DND-41 (cell line): ENCODE results near the gene IKBKG.
"Not testable (repeated sequence)": the region's sequence is repeated elsewhere in the genome, so short reads cannot be mapped to it uniquely, and the experiment has no call there.

Experiments
- ATAC-seq: fragments of 200-7000 bp; cut with Tn5 transposase; 3 replicates; pipeline ENCODE4 v1.9.1; 2021; ENCODE audit warnings: low read depth; ENCODE audit not compliant: insufficient read depth
- DNase-seq: peaks from one replicate; pipeline ENCODE4 v3.0.0-alpha.2; 2020
- H2AFZ ChIP-seq: 2 replicates; pipeline ENCODE4 v1.6.0; 2012; ENCODE audit warnings: low read depth, low read length
- H3K27ac ChIP-seq: 2 replicates; pipeline ENCODE4 v1.5.1; 2012; ENCODE audit warnings: low read length, inconsistent platforms
- H3K27me3 ChIP-seq: fragments of 200-600 bp; sonication (generic); 2 replicates; pipeline ENCODE4 v1.6.0; 2012; ENCODE audit warnings: low read length, mild to moderate bottlenecking, inconsistent platforms; ENCODE audit not compliant: insufficient read depth, poor library complexity
- H3K36me3 ChIP-seq: 2 replicates; pipeline ENCODE4 v1.5.1; 2012; ENCODE audit warnings: low read length, inconsistent platforms; ENCODE audit not compliant: insufficient read depth
- H3K4me1 ChIP-seq: 2 replicates; pipeline ENCODE4 v1.5.1; 2012; ENCODE audit warnings: mild to moderate bottlenecking, low read length; ENCODE audit not compliant: insufficient read depth
- H3K4me2 ChIP-seq: 2 replicates; pipeline ENCODE4 v1.6.0; 2012; ENCODE audit warnings: mild to moderate bottlenecking, moderate library complexity, low read length, inconsistent platforms; ENCODE audit not compliant: insufficient read depth
- H3K4me3 ChIP-seq, 2 experiments: fragments of 200-600 bp in 1 of 2; shearing (Covaris generic) in 1 of 2; 2 replicates each; pipeline ENCODE4 v1.5.1; 2012 to 2016; ENCODE audit warnings: inconsistent platforms in 2 of 2, low read length in 2 of 2, mild to moderate bottlenecking in 2 of 2, low read depth in 1 of 2, moderate library complexity in 1 of 2
- H3K79me2 ChIP-seq: 2 replicates; pipeline ENCODE4 v1.6.0; 2012; ENCODE audit warnings: low read length, inconsistent platforms; ENCODE audit not compliant: insufficient read depth
- H3K9ac ChIP-seq: 2 replicates; pipeline ENCODE4 v1.6.0; 2012; ENCODE audit warnings: low read depth, mild to moderate bottlenecking, inconsistent platforms, low read length, moderate library complexity
- H3K9me3 ChIP-seq: 2 replicates; pipeline ENCODE4 v1.5.1; 2012; ENCODE audit warnings: low read length, moderate library complexity, mild to moderate bottlenecking, inconsistent platforms; ENCODE audit not compliant: insufficient read depth, severe bottlenecking
- H4K20me1 ChIP-seq: 2 replicates; pipeline ENCODE4 v1.6.0; 2012; ENCODE audit warnings: low read length; ENCODE audit not compliant: insufficient read depth

The IKBKG gene

GRCh38 chrX:154562295-154562694 lies 14.9 kb downstream of the IKBKG start:
- not testable (repeated sequence) for H4K20me1 ChIP-seq, H3K27me3 ChIP-seq, DNase-seq, H3K79me2 ChIP-seq, ATAC-seq, H3K36me3 ChIP-seq, H2AFZ ChIP-seq, H3K9me3 ChIP-seq, H3K4me1 ChIP-seq, H3K27ac ChIP-seq, H3K4me2 ChIP-seq, H3K9ac ChIP-seq, H3K4me3 ChIP-seq

- H3K9me3 ChIP-seq, DNase-seq, H3K9ac ChIP-seq, H3K79me2 ChIP-seq, H3K36me3 ChIP-seq, H3K4me2 ChIP-seq, H3K4me3 ChIP-seq, H3K27me3 ChIP-seq, H4K20me1 ChIP-seq, H3K27ac ChIP-seq, H2AFZ ChIP-seq, ATAC-seq, H3K4me1 ChIP-seq: not testable (repeated sequence)
These were observed 22.9 kb downstream of the IKBKG start for GRCh38 chrX:154570361-154570760.

GRCh38 chrX:154573061-154573460 lies 25.6 kb downstream of the IKBKG start:
- not testable (repeated sequence) for ATAC-seq, H3K4me2 ChIP-seq

DNA sequence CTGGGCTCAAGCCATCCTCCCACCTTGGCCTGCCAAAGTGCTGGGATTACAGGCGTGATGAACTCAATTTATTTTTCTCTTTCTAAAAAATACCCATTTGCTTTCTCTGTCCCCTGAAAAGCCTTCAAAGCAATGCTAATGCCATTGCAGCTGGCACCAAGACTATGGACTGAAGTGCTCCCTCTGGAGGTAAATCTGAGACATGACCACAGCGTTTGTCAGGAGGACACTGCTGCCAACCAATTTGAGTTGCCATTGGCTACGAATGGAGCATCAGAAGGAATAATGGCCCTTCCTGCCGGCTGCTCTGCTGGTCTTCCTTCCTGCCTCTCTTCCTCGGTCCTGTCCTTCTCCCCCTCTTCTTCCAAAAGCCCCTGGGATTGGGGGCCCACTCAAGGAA lies 27.7 kb downstream of the IKBKG start:
- H3K79me2 ChIP-seq, H3K9ac ChIP-seq, DNase-seq, H3K4me2 ChIP-seq, H3K9me3 ChIP-seq, H3K27me3 ChIP-seq, H2AFZ ChIP-seq, H3K4me3 ChIP-seq, H3K27ac ChIP-seq, H4K20me1 ChIP-seq, H3K36me3 ChIP-seq, H3K4me1 ChIP-seq: not testable (repeated sequence)
- peak; percentile 81 for ATAC-seq

More at GRCh38 chrX:154573061-154573460, 25.6 kb downstream of the IKBKG start:
- H4K20me1 ChIP-seq, H3K27me3 ChIP-seq, DNase-seq, H3K4me1 ChIP-seq, H3K4me3 ChIP-seq, H3K36me3 ChIP-seq, H2AFZ ChIP-seq, H3K9me3 ChIP-seq, H3K9ac ChIP-seq, H3K79me2 ChIP-seq, H3K27ac ChIP-seq: not testable (repeated sequence)

DNA sequence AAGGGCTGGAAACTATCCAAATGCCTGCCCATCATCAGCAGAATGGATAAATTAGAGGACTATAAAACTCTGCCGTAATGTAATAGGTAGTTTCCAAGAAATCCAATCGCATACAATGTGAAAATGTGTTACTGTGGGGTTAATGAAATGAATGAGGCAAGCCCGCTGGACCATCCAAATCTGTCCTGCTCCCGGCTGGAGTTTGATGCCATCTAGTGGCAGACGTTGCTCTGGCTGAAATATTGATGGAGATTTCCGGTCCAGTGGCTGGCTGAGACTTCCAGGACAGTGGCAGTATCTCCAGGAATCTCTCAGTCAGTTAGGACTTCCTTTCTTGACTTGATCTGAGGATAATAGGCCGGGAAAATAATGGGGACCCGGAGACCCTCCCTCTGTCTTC lies 35.6 kb downstream of the IKBKG start:
- H3K4me1 ChIP-seq: not testable (repeated sequence)

GRCh38 chrX:154584585-154585183 lies 37.3 kb downstream of the IKBKG start, which contains the start of gene CTAG1A:
TSS of gene CTAG1A (plus strand) at chrX:154585133. CDS start at chrX:154585207, 74 bp downstream.
- not testable (repeated sequence) for H2AFZ ChIP-seq, H3K27ac ChIP-seq, ATAC-seq, DNase-seq, H3K4me2 ChIP-seq, H3K9me3 ChIP-seq, H3K4me3 ChIP-seq, H3K27me3 ChIP-seq, H3K79me2 ChIP-seq, H3K4me1 ChIP-seq, H4K20me1 ChIP-seq, H3K9ac ChIP-seq, H3K36me3 ChIP-seq

More for the DNA sequence above, 35.6 kb downstream of the IKBKG start:
- not testable (repeated sequence) for H3K27ac ChIP-seq, H2AFZ ChIP-seq, H3K4me3 ChIP-seq, H3K79me2 ChIP-seq, H3K9me3 ChIP-seq, H3K27me3 ChIP-seq, ATAC-seq, H4K20me1 ChIP-seq, H3K4me2 ChIP-seq, DNase-seq, H3K9ac ChIP-seq, H3K36me3 ChIP-seq

GRCh38 chrX:154590415-154590814 lies 43.0 kb downstream of the IKBKG start:
- not testable (repeated sequence) for H4K20me1 ChIP-seq, ATAC-seq, H3K9ac ChIP-seq

More at GRCh38 chrX:154590415-154590814, 43.0 kb downstream of the IKBKG start:
- not testable (repeated sequence) for H3K36me3 ChIP-seq, H3K4me1 ChIP-seq, H2AFZ ChIP-seq, H3K4me3 ChIP-seq, H3K27me3 ChIP-seq, H3K9me3 ChIP-seq, H3K79me2 ChIP-seq, H3K4me2 ChIP-seq, DNase-seq, H3K27ac ChIP-seq
